GM23338 (cell line): ENCODE data around the gene PRPF40B. TPM values are rescaled to one million over a fixed set of nuclear protein-coding genes. Genes with fewer than 3 reads are reported as not detected.

Experiments used
- ATAC-seq: fragments of 200-7000 bp; cut with Tn5 transposase; 3 replicates; pipeline ENCODE4 v1.9.1; 2020
- DNase-seq: peaks from one replicate; pipeline ENCODE4 v3.0.0-alpha.2; 2015; ENCODE audit warnings: low spot score
- H2AFZ ChIP-seq: fragments of 200-600 bp; sonication (generic); 2 replicates; pipeline ENCODE4 v1.8.0; 2016; ENCODE audit warnings: antibody characterized with exemption, mild to moderate bottlenecking, moderate library complexity
- H3F3A ChIP-seq: fragments of 200-600 bp; sonication (generic); replicated peaks from 2 replicates; pipeline ENCODE4 v1.8.0; 2017; ENCODE audit warnings: antibody characterized with exemption, mixed run types, low read depth
- H3K27ac ChIP-seq: fragments of 200-600 bp; sonication (generic); 2 replicates; pipeline ENCODE4 v1.6.1; 2016; ENCODE audit warnings: low read depth
- H3K27me3 ChIP-seq: fragments of 200-600 bp; sonication (generic); 2 replicates; pipeline ENCODE4 v1.8.0; 2016; ENCODE audit warnings: mild to moderate bottlenecking, mixed run types, moderate library complexity; ENCODE audit not compliant: insufficient read depth
- H3K36me3 ChIP-seq: fragments of 200-600 bp; sonication (generic); 2 replicates; pipeline ENCODE4 v1.8.0; 2016; ENCODE audit warnings: mild to moderate bottlenecking; ENCODE audit not compliant: insufficient read depth
- H3K4me1 ChIP-seq: fragments of 200-600 bp; sonication (generic); 2 replicates; pipeline ENCODE4 v1.8.0; 2016; ENCODE audit warnings: mild to moderate bottlenecking, moderate library complexity; ENCODE audit not compliant: insufficient read depth
- H3K4me2 ChIP-seq: fragments of 200-600 bp; sonication (generic); 2 replicates; pipeline ENCODE4 v1.7.1; 2017; ENCODE audit warnings: mixed run types
- H3K4me3 ChIP-seq: fragments of 200-600 bp; sonication (generic); 2 replicates; pipeline ENCODE4 v1.6.1; 2016; ENCODE audit warnings: mixed run types
- H3K79me2 ChIP-seq: fragments of 200-600 bp; sonication (generic); replicated peaks from 2 replicates; pipeline ENCODE4 v1.8.0; 2017; ENCODE audit warnings: mild to moderate bottlenecking; ENCODE audit not compliant: insufficient read depth
- H3K9me2 ChIP-seq: fragments of 200-600 bp; sonication (generic); 2 replicates; pipeline ENCODE4 v1.8.0; 2017; ENCODE audit not compliant: insufficient read depth
- H4K20me1 ChIP-seq: fragments of 200-600 bp; sonication (generic); replicated peaks from 2 replicates; pipeline ENCODE4 v1.8.0; 2017; ENCODE audit warnings: mild to moderate bottlenecking; ENCODE audit not compliant: insufficient read depth
- H3K27ac Mint-ChIP-seq: 2 replicates; pipeline ENCODE4 v1.8.0; 2020; ENCODE audit warnings: inconsistent platforms, mild to moderate bottlenecking, moderate library complexity, mixed read lengths
- H3K27me3 Mint-ChIP-seq: 3 replicates; pipeline ENCODE4 v1.8.0; 2022; ENCODE audit warnings: low read depth, mild to moderate bottlenecking, moderate library complexity, mixed read lengths, inconsistent platforms; ENCODE audit not compliant: insufficient read depth, poor library complexity
- H3K36me3 Mint-ChIP-seq: 3 replicates; pipeline ENCODE4 v1.8.0; 2021; ENCODE audit warnings: low read depth, mild to moderate bottlenecking, inconsistent platforms, moderate library complexity, mixed read lengths
- H3K4me1 Mint-ChIP-seq: 3 replicates; pipeline ENCODE4 v1.8.0; 2020; ENCODE audit warnings: mild to moderate bottlenecking, inconsistent platforms, mixed read lengths
- H3K4me3 Mint-ChIP-seq: 3 replicates; pipeline ENCODE4 v1.8.0; 2021; ENCODE audit warnings: moderate library complexity, mild to moderate bottlenecking, inconsistent platforms, mixed read lengths
- H3K9me3 Mint-ChIP-seq: 3 replicates; pipeline ENCODE4 v1.8.0; 2020; ENCODE audit warnings: moderate library complexity, mild to moderate bottlenecking, inconsistent platforms, mixed read lengths
- CREB1 ChIP-seq: fragments of 250-450 bp; sonication (Bioruptor Pico); IDR thresholded peaks from 2 replicates; pipeline ENCODE4 v1.5.0; 2020; ENCODE audit warnings: low read depth, mild to moderate bottlenecking, moderate library complexity
- CTCF ChIP-seq, 2 experiments: fragments of 200-600 bp in 1 of 2; sonication (generic) in 1 of 2; conservative IDR thresholded peaks; 2 replicates each; pipeline versions ENCODE4 v1.5.1 to v1.6.1; 2016 to 2017; ENCODE audit warnings: antibody characterized with exemption in 2 of 2, low read depth in 2 of 2, mild to moderate bottlenecking in 2 of 2, moderate library complexity in 1 of 2
- ETS1 ChIP-seq: IDR thresholded peaks from 2 replicates; pipeline ENCODE4 v1.6.1; 2016; ENCODE audit warnings: antibody characterized with exemption
- EZH2 ChIP-seq: fragments of 200-600 bp; sonication (generic); IDR thresholded peaks from one replicate; pipeline ENCODE4 v1.8.0; 2017; ENCODE audit warnings: antibody characterized with exemption, mild to moderate bottlenecking, low read depth; ENCODE audit not compliant: unreplicated experiment
- EZH2phosphoT487 ChIP-seq: fragments of 200-600 bp; sonication (generic); IDR thresholded peaks from one replicate; pipeline ENCODE4 v1.8.1; 2018; ENCODE audit warnings: antibody characterized with exemption; ENCODE audit not compliant: unreplicated experiment
- JUNB ChIP-seq: IDR thresholded peaks from one replicate; pipeline ENCODE4 v1.6.1; 2016; ENCODE audit warnings: antibody characterized with exemption; ENCODE audit not compliant: unreplicated experiment
- NANOG ChIP-seq: IDR thresholded peaks from 2 replicates; pipeline ENCODE4 v1.6.1; 2016; ENCODE audit warnings: antibody characterized with exemption, borderline replicate concordance
- POLR2AphosphoS5 ChIP-seq: IDR thresholded peaks from 2 replicates; pipeline ENCODE4 v1.6.1; 2016; ENCODE audit warnings: antibody characterized with exemption, low read depth
- REST ChIP-seq: IDR thresholded peaks from one replicate; pipeline ENCODE4 v1.6.1; 2018; ENCODE audit warnings: antibody characterized with exemption; ENCODE audit not compliant: unreplicated experiment
- STAT1 ChIP-seq: IDR thresholded peaks from one replicate; pipeline ENCODE4 v1.6.1; 2016; ENCODE audit warnings: antibody characterized with exemption; ENCODE audit not compliant: unreplicated experiment
- ZNF114 ChIP-seq: fragments of 250-450 bp; sonication (Bioruptor Pico); IDR thresholded peaks from 2 replicates; pipeline ENCODE4 v1.5.0; 2020; ENCODE audit warnings: mild to moderate bottlenecking, moderate library complexity
- ZNF331 ChIP-seq: fragments of 250-450 bp; sonication (Bioruptor Pico); IDR thresholded peaks from 2 replicates; pipeline ENCODE4 v1.5.0; 2020; ENCODE audit warnings: low read depth, mild to moderate bottlenecking, moderate library complexity
- ZNF462 ChIP-seq: fragments of 250-450 bp; sonication (Bioruptor Pico); IDR thresholded peaks from 2 replicates; pipeline ENCODE4 v1.5.0; 2020; ENCODE audit warnings: mild to moderate bottlenecking, moderate library complexity
- polyA plus RNA-seq: library from polyadenylated mRNA; unstranded; fragments of >200 nt; fragmentation: Nextera tagmentation; extraction: Ambion mirVana; gene quantifications from 2 replicates; pipeline ENCODE4 v1.2.1, GENCODE V29; 2016
- total RNA-seq: library from RNA; depleted of rRNA; stranded (reverse); fragments of >200 nt; shearing (Covaris generic); gene quantifications from 2 replicates; pipeline ENCODE4 v1.2.3, GENCODE V29; 2014

The PRPF40B gene
- total and polyA plus RNA-seq, 2 experiments from 2014 or later, result 17.9 to 19.0 TPM

- no peaks in the 10 kb centered on the region for H3F3A ChIP-seq
- no peak overlapping the region for H3K27ac ChIP-seq
- H3K9me2 ChIP-seq, result no peaks in the 10 kb centered on the region
- no peaks in the 10 kb centered on the region for H3K36me3 ChIP-seq
- no peak overlapping the region for H2AFZ ChIP-seq
- Mint-ChIP-seq H3K9me3 (no peaks in the 10 kb centered on the region), H3K27ac (no peak overlapping the region), H3K36me3 (peaks cover 2% of the 10 kb centered on the region; the same call in 1 of the 3 replicates), H3K4me3 (no peak overlapping the region), H3K4me1 (peaks cover 16% of the 10 kb centered on the region), H3K27me3 (peaks cover 11% of the 10 kb centered on the region)
- H4K20me1 ChIP-seq, result peaks cover 2% of the 10 kb centered on the region; the same call in 1 of the 2 replicates
- H3K27me3 ChIP-seq, result no peaks in the 10 kb centered on the region
- no peak for DNase-seq
- no peak for ATAC-seq
- no peak overlapping the region for H3K4me3 ChIP-seq
- no peak overlapping the region for H3K4me2 ChIP-seq
- TF ChIP-seq ZNF462 (CRISPR knock-in tag) (no peak), JUNB (no peak), ZNF114 (no peak), POLR2AphosphoS5 (no peak), EZH2 (no peak), ZNF331 (CRISPR knock-in tag) (no peak), STAT1 (no peak), CREB1 (no peak), NANOG (no peak), REST (no peak), CTCF (conservative IDR thresholded peaks at IDR 0.05; ENCODE audit: low read depth in 2 of 2) (no peak), EZH2phosphoT487 (no peak), ETS1 (no peak)
- H3K4me1 ChIP-seq, result no peaks in the 10 kb centered on the region
- H3K79me2 ChIP-seq, result 0 out of 2 replicates have a peak, but pooled peaks cover 14% of the 10 kb centered on the region
Measured at GRCh38 chr12:49583366-49584094, 39.8 kb upstream of the PRPF40B start.
